Left kidney (tissue), 2 donors: ENCODE measurements around the gene PLAU. TPM values are rescaled to one million over a fixed set of nuclear protein-coding genes. Genes with fewer than 3 reads are reported as not detected.
"Not testable (repeated sequence)": the region's sequence is repeated elsewhere in the genome, so short reads cannot be mapped to it uniquely, and the experiment has no call there.

Experiments
- DNase-seq: peaks from one replicate; pipeline ENCODE4 v3.0.0-alpha.2; 2013
- polyA plus RNA-seq: library from polyadenylated mRNA; unstranded; fragments of 120-200 nt; gene quantifications from one replicate; pipeline ENCODE4 v1.2.1, GENCODE V29; 2013; ENCODE audit not compliant: insufficient read length

Gene PLAU
- polyA plus RNA-seq, 1 donor, result 16.1 TPM

- no peak for DNase-seq
These were observed 34.8 kb upstream of the PLAU start for GRCh38 chr10:73876157-73876556.

GRCh38 chr10:73876566-73876965, 34.4 kb upstream of the PLAU start:
- DNase-seq, result no peak

GRCh38 chr10:73876971-73877370, 34.0 kb upstream of the PLAU start:
- DNase-seq, result no peak

- no peak for DNase-seq
These were observed 33.3 kb upstream of the PLAU start for GRCh38 chr10:73877533-73878160.

DNA sequence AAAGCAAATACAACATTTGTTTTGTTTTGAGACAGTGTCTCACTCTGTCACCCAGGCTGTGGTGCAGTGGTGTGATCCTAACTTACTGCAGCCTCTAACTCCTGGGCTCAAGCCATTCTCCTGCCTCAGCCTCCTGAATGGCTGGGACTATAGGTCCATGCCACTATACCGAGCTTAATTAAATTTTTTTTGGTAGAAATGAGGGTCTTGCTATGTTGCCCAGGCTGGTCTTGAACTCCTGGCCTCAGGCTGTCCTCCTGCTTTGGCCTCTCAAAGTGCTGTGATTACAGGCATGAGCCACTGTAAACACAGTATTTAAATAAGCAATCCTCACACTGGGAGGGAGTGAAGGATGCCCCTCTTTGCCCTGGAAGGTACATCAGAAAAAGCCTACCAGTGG, 32.6 kb upstream of the PLAU start:
- DNase-seq, result no peak

GRCh38 chr10:73879296-73880173, 31.4 kb upstream of the PLAU start:
- DNase-seq, result peak; percentile 63

- no peak for DNase-seq
These were observed 29.6 kb upstream of the PLAU start for GRCh38 chr10:73881221-73881919.

DNA sequence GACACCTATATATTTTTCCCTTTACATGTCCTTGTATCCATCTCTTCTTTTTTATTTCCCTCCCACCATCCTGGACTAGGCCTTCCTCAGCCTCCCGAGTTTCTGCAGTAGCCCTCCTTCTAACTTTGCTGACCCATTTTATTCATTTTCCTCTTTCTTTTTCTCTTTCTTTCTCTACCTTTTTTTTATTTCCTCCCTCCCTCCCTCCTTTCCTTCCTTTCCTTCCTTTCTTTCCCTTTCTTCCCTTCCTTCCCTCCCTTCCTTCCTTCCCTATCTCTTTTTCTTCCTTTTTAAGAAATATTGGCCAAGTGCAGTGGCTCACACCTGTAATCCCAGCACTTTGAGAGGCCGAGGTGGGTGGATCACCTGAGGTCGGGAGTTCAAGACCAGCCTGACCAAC, 26.9 kb upstream of the PLAU start:
- no peak for DNase-seq

- no peak for DNase-seq
These were observed 24.8 kb upstream of the PLAU start for GRCh38 chr10:73886085-73886529.

DNA sequence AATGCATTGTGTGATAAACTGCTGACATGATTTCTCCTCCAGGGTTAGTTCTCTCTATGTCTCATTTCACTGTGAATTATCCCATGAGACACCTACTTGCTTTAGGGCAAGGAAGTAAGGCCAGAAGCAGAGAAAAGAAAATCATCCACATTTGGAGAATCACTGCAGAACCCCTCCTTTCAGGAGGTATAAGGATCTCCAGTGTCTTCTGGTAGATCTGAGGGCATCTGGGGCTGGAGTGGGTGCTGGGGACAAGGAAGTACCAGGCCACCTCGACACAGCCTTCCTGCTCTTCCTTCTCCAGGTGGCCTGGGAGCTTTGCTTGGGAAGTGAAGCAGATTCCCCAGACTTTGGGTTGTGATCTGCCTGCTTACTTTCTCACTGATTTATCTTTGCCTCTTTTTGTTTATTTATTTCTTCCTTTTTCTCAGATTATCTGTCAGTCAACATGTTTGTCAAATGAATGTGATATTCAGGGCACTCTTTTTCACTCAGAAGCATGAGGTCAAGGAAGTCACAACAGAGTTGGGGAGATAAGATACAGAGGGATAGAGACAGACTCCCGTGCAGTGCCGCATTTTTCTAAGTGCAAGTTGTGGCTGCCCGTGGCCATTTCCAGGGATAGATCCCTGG, 24.2 kb upstream of the PLAU start:
- no peak for DNase-seq

GRCh38 chr10:73887294-73888039, 23.5 kb upstream of the PLAU start:
- no peak for DNase-seq

GRCh38 chr10:73888514-73888913, 22.4 kb upstream of the PLAU start:
- no peak for DNase-seq

- DNase-seq, result no peak
These were observed 21.9 kb upstream of the PLAU start for GRCh38 chr10:73889014-73889413.

DNA sequence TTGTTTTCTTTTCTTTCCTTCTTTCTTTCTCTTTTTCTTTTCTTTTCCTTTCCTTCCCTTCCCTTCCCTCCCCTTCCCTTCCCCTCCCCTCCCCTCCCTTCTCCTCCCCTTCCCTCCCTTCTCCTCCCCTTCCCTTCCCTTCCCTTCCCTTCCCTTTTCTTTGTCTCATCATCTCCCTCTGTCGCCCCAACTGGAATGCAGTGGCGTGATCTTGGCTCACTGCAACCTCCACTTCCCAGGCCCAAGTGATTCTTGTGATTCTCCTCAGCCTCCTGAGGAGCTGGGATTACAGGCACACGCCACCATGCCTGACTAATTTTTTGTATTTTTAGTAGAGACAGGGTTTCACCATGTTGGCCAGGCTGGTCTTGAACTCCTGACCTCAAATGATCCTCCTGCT, 21.5 kb upstream of the PLAU start:
- DNase-seq, result not testable (repeated sequence)

DNA sequence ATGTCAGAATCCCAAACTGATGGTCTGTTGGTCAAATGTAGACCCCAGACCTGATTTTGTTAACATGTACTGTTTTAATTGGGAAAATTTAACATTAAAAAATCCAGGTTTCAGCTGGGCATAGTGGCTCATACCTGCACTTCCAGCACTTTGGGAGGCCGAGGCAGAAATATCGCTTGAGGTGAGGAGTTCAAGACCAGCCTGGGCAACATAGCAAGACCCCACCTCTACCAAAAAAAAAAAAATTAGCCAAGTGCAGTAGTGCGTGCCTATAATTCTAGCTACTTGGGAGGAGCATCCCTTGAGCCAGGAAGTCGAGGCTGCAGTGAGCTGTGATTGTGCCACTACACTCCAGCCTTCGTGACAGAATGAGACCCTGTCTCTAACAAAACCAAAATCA, 20.7 kb upstream of the PLAU start:
- DNase-seq, result no peak

- DNase-seq, result not testable (repeated sequence)
These were observed 20.1 kb upstream of the PLAU start for GRCh38 chr10:73890830-73891229.

DNA sequence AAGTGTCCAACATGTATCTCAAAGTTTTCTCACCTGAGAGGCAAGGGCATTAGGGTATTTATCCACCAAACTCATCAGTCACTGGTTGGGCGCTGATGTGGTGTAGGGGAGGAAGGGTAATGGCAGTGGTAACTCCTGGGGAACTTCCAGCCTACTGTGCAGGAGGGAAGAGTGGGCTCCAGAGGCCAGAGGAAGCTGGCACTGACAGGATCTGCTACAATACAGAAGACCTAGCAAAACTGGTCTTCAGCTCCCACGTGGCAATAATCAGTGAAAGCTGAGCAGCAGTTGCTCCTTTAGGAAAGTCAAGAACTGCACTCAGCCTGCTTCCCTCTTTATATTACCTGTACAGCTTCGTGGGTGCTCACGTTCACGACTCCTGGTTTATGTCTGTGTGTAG, 19.4 kb upstream of the PLAU start:
- DNase-seq, result no peak

GRCh38 chr10:73892310-73893030, 18.5 kb upstream of the PLAU start:
- no peak for DNase-seq

DNA sequence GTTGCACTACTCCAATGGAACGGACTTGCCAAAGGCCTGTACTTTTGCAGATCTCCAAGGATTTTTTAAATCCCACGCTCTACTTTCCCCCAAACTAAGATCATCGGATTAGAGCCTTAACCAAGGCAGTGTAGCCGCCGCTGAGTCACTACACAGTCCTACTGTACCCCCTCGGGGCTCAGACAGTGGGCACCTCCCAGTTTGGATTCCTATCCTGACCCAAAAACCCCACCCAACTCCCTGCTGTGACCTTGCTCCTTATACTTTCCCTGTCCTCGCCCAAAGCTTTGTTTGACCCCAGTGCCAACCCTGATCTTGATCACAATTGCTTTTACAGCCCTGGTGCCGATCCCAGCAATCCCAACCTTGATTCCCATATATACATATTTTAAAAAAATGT, 17.5 kb upstream of the PLAU start:
- no peak for DNase-seq

GRCh38 chr10:73894245-73894971, 16.5 kb upstream of the PLAU start:
- no peak for DNase-seq
